GM23248 (cell line): ENCODE results near the gene IP6K1. TPM values are rescaled to one million over a fixed set of nuclear protein-coding genes. Genes with fewer than 3 reads are reported as not detected.
A peak's percentile ranks its signal among the peaks of the same experiment; 100 is the strongest.
"Not testable (repeated sequence)": the region's sequence is repeated elsewhere in the genome, so short reads cannot be mapped to it uniquely, and the experiment has no call there.

Experiments
- DNase-seq: peaks from one replicate; pipeline ENCODE4 v3.0.0-alpha.2; 2015
- H2AFZ ChIP-seq: fragments of 200-600 bp; sonication (generic); 2 replicates; pipeline ENCODE4 v1.6.1; 2016; ENCODE audit warnings: antibody characterized with exemption
- H3F3A ChIP-seq: fragments of 200-600 bp; sonication (generic); 2 replicates; pipeline ENCODE4 v1.6.1; 2016; ENCODE audit warnings: mild to moderate bottlenecking, antibody characterized with exemption, mixed run types; ENCODE audit not compliant: insufficient read depth
- H3K27ac ChIP-seq: fragments of 200-600 bp; sonication (generic); 2 replicates; pipeline ENCODE4 v1.5.1; 2016; ENCODE audit warnings: mild to moderate bottlenecking
- H3K27me3 ChIP-seq: fragments of 200-600 bp; sonication (generic); replicated peaks from 2 replicates; pipeline ENCODE4 v1.6.1; 2016; ENCODE audit warnings: mild to moderate bottlenecking; ENCODE audit not compliant: insufficient read depth
- H3K36me3 ChIP-seq: fragments of 200-600 bp; sonication (generic); 2 replicates; pipeline ENCODE4 v1.6.1; 2016; ENCODE audit warnings: low read depth, mild to moderate bottlenecking
- H3K4me1 ChIP-seq: fragments of 200-600 bp; sonication (generic); 2 replicates; pipeline ENCODE4 v1.6.1; 2016; ENCODE audit warnings: mild to moderate bottlenecking; ENCODE audit not compliant: insufficient read depth
- H3K4me2 ChIP-seq: fragments of 200-600 bp; sonication (generic); one replicate; pipeline ENCODE4 v1.6.1; 2016; ENCODE audit warnings: mild to moderate bottlenecking; ENCODE audit not compliant: unreplicated experiment
- H3K4me3 ChIP-seq: fragments of 200-600 bp; sonication (generic); 2 replicates; pipeline ENCODE4 v1.5.1; 2016; ENCODE audit warnings: mild to moderate bottlenecking
- H3K79me2 ChIP-seq: fragments of 200-600 bp; sonication (generic); 2 replicates; pipeline ENCODE4 v1.6.1; 2016; ENCODE audit warnings: mild to moderate bottlenecking; ENCODE audit not compliant: insufficient read depth
- H3K9ac ChIP-seq: fragments of 200-600 bp; sonication (generic); 2 replicates; pipeline ENCODE4 v1.6.1; 2016; ENCODE audit warnings: mild to moderate bottlenecking
- H3K9me2 ChIP-seq: fragments of 200-600 bp; sonication (generic); 2 replicates; pipeline ENCODE4 v1.6.1; 2016; ENCODE audit warnings: mixed run types, mild to moderate bottlenecking, moderate library complexity; ENCODE audit not compliant: insufficient read depth
- H3K9me3 ChIP-seq: fragments of 200-600 bp; sonication (generic); one replicate; pipeline ENCODE4 v1.6.1; 2017; ENCODE audit warnings: low read depth
- H4K20me1 ChIP-seq: fragments of 200-600 bp; sonication (generic); 2 replicates; pipeline ENCODE4 v1.6.0; 2016; ENCODE audit not compliant: insufficient read depth
- EZH2 ChIP-seq: fragments of 200-600 bp; sonication (generic); IDR thresholded peaks from 2 replicates; pipeline ENCODE4 v1.6.1; 2018; ENCODE audit warnings: antibody characterized with exemption, mild to moderate bottlenecking; ENCODE audit not compliant: insufficient read depth, poor library complexity, severe bottlenecking
- EZH2phosphoT487 ChIP-seq: fragments of 200-600 bp; sonication (generic); IDR thresholded peaks from 2 replicates; pipeline ENCODE4 v1.6.1; 2018; ENCODE audit warnings: antibody characterized with exemption, moderate library complexity, mild to moderate bottlenecking, low read depth; ENCODE audit not compliant: insufficient read depth
- WGBS, 2 experiments: methylation state at CpG; one replicate each; pipeline ENCODE4 v1.1.6; 2015 to 2017; ENCODE audit warnings: low lambda C conversion rate in 2 of 2, low coverage in 1 of 2; ENCODE audit errors: missing lambda C conversion rate in 2 of 2; 5-methylcytosine and 5-hydroxymethylcytosine counted together
- in situ Hi-C: fragments of 300-500 bp; cut with MboI; formaldehyde crosslinking; loops from 2 replicates; pipeline ENCODE4 v1.15.0; 2020
- polyA plus RNA-seq: library from polyadenylated mRNA; unstranded; fragments of >200 nt; fragmentation: Nextera tagmentation; extraction: Ambion mirVana; gene quantifications from 2 replicates; pipeline ENCODE4 v1.2.1, GENCODE V29; 2016
- total RNA-seq: library from RNA; depleted of rRNA; stranded (reverse); fragments of >200 nt; shearing (Covaris generic); gene quantifications from 2 replicates; pipeline ENCODE4 v1.2.3, GENCODE V29; 2014

The IP6K1 gene
- total and polyA plus RNA-seq, 2 experiments from 2014 or later, result 18.7 to 27.2 TPM

DNA sequence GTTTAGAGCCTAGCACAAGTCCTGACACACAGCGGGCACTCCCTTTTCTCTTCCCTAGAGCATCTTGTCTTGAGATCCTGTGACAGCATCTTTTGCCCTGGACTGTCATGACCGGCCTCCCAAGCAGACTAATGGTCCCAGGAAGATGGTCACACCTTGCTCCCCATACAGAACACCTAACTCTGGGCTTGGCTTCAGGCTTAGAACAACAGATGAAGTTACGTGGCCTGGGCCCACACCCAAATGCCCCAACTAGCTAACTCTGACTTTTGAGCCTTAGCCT, 781 bp upstream of the IP6K1 start:
- no peak for TF ChIP-seq EZH2phosphoT487
- TF ChIP-seq EZH2, result no peak
- Histone ChIP-seq H3K27ac (peak overlapping the region; percentile 71; the same call in 1 of the 2 replicates), H3K4me3 (peak overlapping the region; percentile 81), H3K36me3 (no peaks in the 10 kb centered on the region), H3K9me3 (no peaks in the 10 kb centered on the region), H4K20me1 (no peaks in the 10 kb centered on the region), H3K27me3 (no peaks in the 10 kb centered on the region), H3F3A (no peaks in the 10 kb centered on the region), H3K4me1 (peaks cover 14% of the 10 kb centered on the region; the same call in 1 of the 2 replicates), H3K79me2 (peaks cover 42% of the 10 kb centered on the region), H3K9ac (peak overlapping the region; percentile 85), H3K9me2 (no peaks in the 10 kb centered on the region), H2AFZ (peak overlapping the region; percentile 96), H3K4me2 (peak overlapping the region; percentile 81)
- WGBS, 2 experiments, result 46 to 54% methylated on average over 3 of the region's 3 CpGs
- in situ Hi-C loops, result no loop called here
- no peak for DNase-seq

DNA sequence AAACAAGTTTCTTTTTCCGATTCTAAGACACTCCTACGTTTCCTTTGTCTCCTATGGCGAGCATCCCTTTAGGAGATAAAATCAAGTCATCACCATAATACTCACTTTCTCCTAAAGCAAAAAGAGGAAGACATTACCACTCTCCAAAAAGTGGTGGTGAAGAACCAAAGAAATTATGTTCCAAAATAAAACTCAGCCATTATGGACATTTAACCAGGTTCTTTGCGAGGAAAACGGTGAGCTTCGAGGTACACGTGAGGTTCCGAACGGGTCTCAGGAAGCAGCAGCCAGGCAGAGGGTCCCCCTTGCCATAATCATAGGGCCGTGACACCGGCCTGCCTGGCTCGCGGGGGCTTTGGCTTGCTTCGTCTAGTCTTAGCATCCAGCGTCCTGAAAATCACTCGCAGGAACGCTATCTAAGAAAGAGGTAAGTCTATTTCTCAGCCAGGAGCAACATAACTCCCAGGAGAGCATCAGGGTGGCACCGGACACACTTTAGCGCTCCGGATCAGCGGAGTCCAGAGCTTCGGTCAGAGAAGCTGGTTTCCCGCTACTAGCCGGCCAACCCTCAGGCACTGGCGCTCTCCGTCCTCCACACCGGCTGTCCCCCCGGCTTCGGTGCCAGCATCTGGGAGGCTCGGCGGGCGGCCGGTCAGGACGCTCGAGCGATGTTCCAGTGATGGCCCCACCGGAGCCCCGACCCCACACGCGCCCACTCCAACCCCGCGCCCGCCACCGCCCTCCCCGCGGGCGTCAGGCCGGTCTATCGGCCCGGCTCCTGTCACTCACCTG, 581 bp downstream of the IP6K1 start:
- TF ChIP-seq EZH2 (no peak), EZH2phosphoT487 (no peak)
- WGBS, 2 experiments, result 2 to 3% methylated on average over 46 to 50 of the region's 50 CpGs
- peaks cover 18% of the 10 kb centered on the region; the same call in 1 of the 2 replicates for H3K4me1 ChIP-seq
- H3F3A ChIP-seq, result no peaks in the 10 kb centered on the region
- in situ Hi-C loops, result no loop called here
- peak overlapping the region; percentile 85 for H3K9ac ChIP-seq
- H3K4me2 ChIP-seq, result peak overlapping the region; percentile 94
- peak overlapping the region; percentile 72 for H2AFZ ChIP-seq
- no peaks in the 10 kb centered on the region for H3K27me3 ChIP-seq
- peak overlapping the region; percentile 81 for H3K4me3 ChIP-seq
- no peaks in the 10 kb centered on the region; the same call in 1 of the 2 replicates for H3K36me3 ChIP-seq
- H3K9me2 ChIP-seq, result no peaks in the 10 kb centered on the region
- peak overlapping the region; percentile 59 for H3K27ac ChIP-seq
- DNase-seq, result peak; percentile 71
- peaks cover 56% of the 10 kb centered on the region for H3K79me2 ChIP-seq
- H4K20me1 ChIP-seq, result peaks cover 4% of the 10 kb centered on the region; the same call in 1 of the 2 replicates
- H3K9me3 ChIP-seq, result no peaks in the 10 kb centered on the region

DNA sequence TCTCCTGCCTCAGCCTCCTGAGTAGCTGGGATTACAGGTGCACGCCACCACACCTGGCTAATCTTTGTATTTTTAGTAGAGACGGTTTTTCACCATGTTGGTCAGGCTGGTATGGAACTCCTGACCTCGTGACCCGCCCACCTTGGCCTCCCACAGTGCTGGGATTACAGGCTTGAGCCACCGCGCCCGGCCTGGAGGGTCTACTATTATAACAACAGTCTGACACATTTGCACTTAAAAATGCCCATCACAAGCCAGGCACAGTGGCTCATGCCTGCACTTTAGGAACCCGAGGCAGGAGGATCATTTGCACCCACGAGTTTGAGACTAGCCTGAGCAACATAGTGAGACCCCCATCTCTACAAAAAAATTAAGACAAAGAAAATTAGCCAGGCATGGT, 4.1 kb downstream of the IP6K1 start:
- H3F3A ChIP-seq, H3K4me2 ChIP-seq, H3K36me3 ChIP-seq, H2AFZ ChIP-seq, DNase-seq, H3K9me2 ChIP-seq, H3K27ac ChIP-seq, H3K27me3 ChIP-seq, in situ Hi-C loops, H3K9me3 ChIP-seq, H3K9ac ChIP-seq, H4K20me1 ChIP-seq, H3K4me3 ChIP-seq: not testable (repeated sequence)
- Histone ChIP-seq H3K79me2 (peaks cover 90% of the 10 kb centered on the region), H3K4me1 (peaks cover 18% of the 10 kb centered on the region; the same call in 1 of the 2 replicates)
- WGBS, 2 experiments, result 86 to 87% methylated on average over 9 of the region's 9 CpGs

DNA sequence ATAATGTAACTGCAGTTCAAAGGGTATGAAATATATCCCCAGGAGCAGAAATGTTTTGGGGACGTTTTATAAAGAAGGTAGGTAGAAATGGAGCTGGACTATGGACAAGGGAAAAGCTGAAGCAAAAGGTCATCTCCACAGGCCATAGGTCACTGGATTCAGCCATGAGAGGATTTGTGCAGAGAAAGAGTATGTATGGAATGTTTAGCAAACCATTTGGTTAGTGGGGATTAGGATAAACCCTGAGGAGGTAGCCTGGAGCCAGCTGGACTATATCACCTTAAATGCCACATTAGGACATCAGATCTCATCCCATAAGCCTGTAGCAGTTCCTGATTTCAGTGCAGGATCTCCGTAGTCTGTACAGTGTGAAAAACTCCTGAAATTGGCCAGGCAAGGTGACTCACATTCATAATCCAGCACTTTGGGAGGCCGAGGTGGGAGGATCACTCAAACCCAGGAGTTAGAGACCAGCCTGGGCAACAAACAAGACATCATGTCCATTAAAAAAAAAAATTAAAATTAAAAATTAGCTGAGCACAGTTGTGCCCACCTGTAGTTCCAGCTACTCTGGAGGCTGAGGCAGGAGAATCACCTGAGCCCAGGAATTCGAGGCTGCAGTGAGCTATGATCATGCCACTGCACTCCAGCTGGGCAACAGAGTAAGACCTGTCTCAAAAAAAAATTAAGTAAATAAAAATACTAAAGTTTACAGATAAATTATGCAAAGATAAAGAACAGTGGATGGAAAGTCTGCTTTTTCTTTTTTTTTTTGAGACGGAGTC, 4.7 kb downstream of the IP6K1 start:
- H3K9me2 ChIP-seq, result no peaks in the 10 kb centered on the region
- H3K27me3 ChIP-seq, result no peaks in the 10 kb centered on the region
- no peaks in the 10 kb centered on the region for H3F3A ChIP-seq
- no peak overlapping the region for H3K4me3 ChIP-seq
- in situ Hi-C loops, result no loop called here
- DNase-seq, result no peak
- WGBS, 2 experiments, result 60 to 67% methylated on average over 5 of the region's 5 CpGs
- H3K27ac ChIP-seq, result no peak overlapping the region
- H3K4me2 ChIP-seq, result no peak overlapping the region
- TF ChIP-seq EZH2phosphoT487, result no peak
- no peak for TF ChIP-seq EZH2
- H4K20me1 ChIP-seq, result peaks cover 4% of the 10 kb centered on the region; the same call in 1 of the 2 replicates
- H3K36me3 ChIP-seq, result no peaks in the 10 kb centered on the region; the same call in 1 of the 2 replicates
- H3K79me2 ChIP-seq, result peaks cover 97% of the 10 kb centered on the region
- no peak overlapping the region for H3K9ac ChIP-seq
- no peaks in the 10 kb centered on the region for H3K9me3 ChIP-seq
- H3K4me1 ChIP-seq, result peaks cover 12% of the 10 kb centered on the region; the same call in 1 of the 2 replicates
- H2AFZ ChIP-seq, result no peak overlapping the region

DNA sequence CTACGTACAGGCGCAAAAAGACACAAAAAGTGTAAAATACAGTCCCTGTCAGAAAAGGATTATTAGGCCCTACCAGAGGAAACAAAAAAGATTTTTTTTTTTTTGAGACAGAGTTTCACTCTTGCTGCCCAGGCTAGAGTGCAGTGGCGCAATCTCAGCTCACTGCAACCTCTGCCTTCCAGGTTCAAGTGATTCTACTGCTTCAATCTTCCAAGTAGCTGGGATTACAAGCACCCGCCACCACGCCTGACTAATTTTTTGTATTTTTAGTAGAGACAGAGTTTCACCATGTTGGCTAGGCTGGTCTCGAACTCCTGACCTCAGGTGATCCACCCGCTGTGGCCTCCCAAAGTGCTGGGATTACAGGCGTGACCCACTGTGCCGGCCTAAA, 5.4 kb downstream of the IP6K1 start:
- WGBS, 2 experiments, result 93% methylated on average over 9 of the region's 9 CpGs
- not testable (repeated sequence) for H3K36me3 ChIP-seq

More for the DNA sequence above, 5.4 kb downstream of the IP6K1 start:
- H3K9me2 ChIP-seq, H2AFZ ChIP-seq, in situ Hi-C loops, H3F3A ChIP-seq, H3K27ac ChIP-seq, H3K9me3 ChIP-seq, DNase-seq, H3K4me2 ChIP-seq, H3K27me3 ChIP-seq, H4K20me1 ChIP-seq, H3K4me3 ChIP-seq, H3K9ac ChIP-seq: not testable (repeated sequence)
- peaks cover 12% of the 10 kb centered on the region; the same call in 1 of the 2 replicates for H3K4me1 ChIP-seq
- H3K79me2 ChIP-seq, result peaks cover 100% of the 10 kb centered on the region
